DMS153 (cell line): ENCODE data around the gene GATAD2A.
A peak's percentile ranks its signal among the peaks of the same experiment; 100 is the strongest.

Experiments
- DNase-seq: peaks from one replicate; lab custom pipeline; 2025; lab: John Stamatoyannopoulos, UW

Gene GATAD2A

GRCh38 chr19:19507354-19507753 lies 101.9 kb downstream of the GATAD2A start:
- DNase-seq: no peak

DNA sequence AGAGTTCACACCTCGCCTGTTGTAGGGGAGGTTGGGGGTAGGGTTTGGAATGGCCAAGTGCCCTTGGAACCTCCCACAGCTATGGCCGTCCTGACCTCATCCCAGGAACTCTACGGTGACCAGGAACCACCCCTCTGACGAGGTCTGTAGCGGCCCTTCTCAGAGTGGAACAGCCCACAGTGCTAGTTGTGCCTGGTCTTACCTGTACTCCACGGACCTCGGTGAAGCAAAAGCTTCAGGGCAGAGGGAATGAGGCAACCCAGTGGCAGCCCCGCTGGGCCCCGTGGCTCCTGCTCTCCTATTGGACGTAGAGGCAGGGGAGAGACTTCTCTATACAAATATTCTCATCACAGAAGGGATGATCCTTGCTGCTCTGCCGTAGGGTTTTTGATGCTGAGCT lies 102.7 kb downstream of the GATAD2A start:
- DNase-seq: no peak

GRCh38 chr19:19510432-19510831 lies 105.0 kb downstream of the GATAD2A start:
- no peak for DNase-seq

- DNase-seq: no peak
Measured at GRCh38 chr19:19513682-19514081, 108.2 kb downstream of the GATAD2A start.

- no peak for DNase-seq
Measured at GRCh38 chr19:19514215-19514657, 108.8 kb downstream of the GATAD2A start.

GRCh38 chr19:19514881-19515641 lies 109.6 kb downstream of the GATAD2A start, which contains the start of gene TSSK6:
Gene TSSK6, minus strand, starts transcription at chr19:19515548. Its CDS starts 121 bp downstream, at chr19:19515427.
- no peak for DNase-seq

- DNase-seq: peak; percentile 83
Measured at GRCh38 chr19:19515642-19516519, 110.4 kb downstream of the GATAD2A start, which contains the start of gene NDUFA13. Gene NDUFA13, plus strand, starts transcription at chr19:19516225. Its CDS starts 14 bp downstream, at chr19:19516239.

DNA sequence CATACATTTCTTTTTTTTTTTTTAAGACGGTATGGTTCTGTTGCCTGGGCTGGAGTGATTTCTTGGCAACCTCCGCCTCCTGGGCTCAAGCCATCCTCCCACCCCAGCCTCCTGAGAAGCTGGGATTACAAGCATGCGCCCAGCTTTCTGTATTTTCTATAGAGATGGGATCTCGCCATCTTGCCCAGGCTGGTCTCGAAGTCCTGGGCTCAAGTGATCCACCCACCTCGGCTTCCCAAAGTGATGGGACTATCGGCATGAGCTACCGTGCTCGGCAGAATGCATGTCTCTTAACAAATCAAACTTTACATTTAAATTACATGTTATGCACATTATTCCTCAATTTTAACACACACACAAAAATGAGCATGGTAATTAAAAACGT lies 111.8 kb downstream of the GATAD2A start:
- no peak for DNase-seq

DNA sequence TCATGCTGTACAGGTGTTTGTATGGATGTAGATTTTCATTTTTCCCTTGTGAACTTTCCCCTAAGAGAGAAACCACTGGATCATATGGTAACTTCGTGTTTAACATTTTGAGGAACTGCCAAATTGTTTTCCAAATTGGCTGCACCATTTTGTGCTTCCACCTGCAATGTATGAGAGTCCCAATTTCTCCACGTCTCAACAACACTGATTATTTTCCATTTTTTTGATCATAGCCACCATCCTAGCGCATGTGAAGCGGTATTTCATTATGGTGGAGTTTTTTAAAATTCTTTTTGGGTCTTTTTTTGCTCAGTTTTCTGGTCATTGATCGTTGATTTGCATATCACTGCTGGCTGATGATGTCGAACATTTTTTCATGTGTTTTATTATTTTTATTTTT lies 115.5 kb downstream of the GATAD2A start:
- DNase-seq: no peak

- DNase-seq: no peak
Measured at GRCh38 chr19:19523177-19523576, 117.7 kb downstream of the GATAD2A start.

- no peak for DNase-seq
Measured at GRCh38 chr19:19524053-19524452, 118.6 kb downstream of the GATAD2A start.

GRCh38 chr19:19525611-19526380 lies 120.3 kb downstream of the GATAD2A start:
- DNase-seq: no peak

GRCh38 chr19:19526581-19527370 lies 121.3 kb downstream of the GATAD2A start:
- DNase-seq: no peak

GRCh38 chr19:19527371-19527656 lies 121.8 kb downstream of the GATAD2A start:
- no peak for DNase-seq

- DNase-seq: no peak
Measured at GRCh38 chr19:19527674-19528625, 122.5 kb downstream of the GATAD2A start.

GRCh38 chr19:19528721-19529490 lies 123.4 kb downstream of the GATAD2A start, which contains the start of gene YJEFN3:
Gene YJEFN3, plus strand, starts transcription at chr19:19528911. Its CDS starts 22 bp downstream, at chr19:19528933.
- DNase-seq: no peak

- DNase-seq: no peak
Measured at GRCh38 chr19:19529783-19530422, 124.4 kb downstream of the GATAD2A start.

DNA sequence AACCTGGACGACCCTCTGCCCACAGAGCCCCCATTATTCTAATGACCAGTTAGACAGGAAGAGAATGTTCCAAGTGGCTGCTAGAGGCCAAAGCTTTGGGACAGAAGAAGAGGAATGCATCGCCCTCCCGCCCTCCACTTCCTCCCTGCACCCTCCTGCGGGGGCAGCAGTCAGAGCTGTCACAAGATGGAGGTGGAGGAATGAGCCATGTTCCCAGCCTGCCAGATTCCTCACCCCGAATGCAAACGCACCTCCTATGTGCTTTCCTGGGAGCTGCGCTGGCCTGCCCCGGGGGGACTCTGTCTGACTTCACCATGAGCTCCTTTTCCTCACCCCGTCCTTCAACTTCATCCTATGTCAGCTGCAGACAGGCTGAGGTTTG lies 124.9 kb downstream of the GATAD2A start:
- no peak for DNase-seq

- no peak for DNase-seq
Measured at GRCh38 chr19:19530889-19531288, 125.4 kb downstream of the GATAD2A start.
